DND-41 (cell line): ENCODE data around the gene CDHR2.

Experiments used
- ATAC-seq: fragments of 200-7000 bp; cut with Tn5 transposase; 3 replicates; pipeline ENCODE4 v1.9.1; 2021; ENCODE audit warnings: low read depth; ENCODE audit not compliant: insufficient read depth
- DNase-seq: peaks from one replicate; pipeline ENCODE4 v3.0.0-alpha.2; 2020
- H2AFZ ChIP-seq: 2 replicates; pipeline ENCODE4 v1.6.0; 2012; ENCODE audit warnings: low read depth, low read length
- H3K27ac ChIP-seq: 2 replicates; pipeline ENCODE4 v1.5.1; 2012; ENCODE audit warnings: low read length, inconsistent platforms
- H3K27me3 ChIP-seq: fragments of 200-600 bp; sonication (generic); 2 replicates; pipeline ENCODE4 v1.6.0; 2012; ENCODE audit warnings: low read length, mild to moderate bottlenecking, inconsistent platforms; ENCODE audit not compliant: insufficient read depth, poor library complexity
- H3K36me3 ChIP-seq: 2 replicates; pipeline ENCODE4 v1.5.1; 2012; ENCODE audit warnings: low read length, inconsistent platforms; ENCODE audit not compliant: insufficient read depth
- H3K4me1 ChIP-seq: 2 replicates; pipeline ENCODE4 v1.5.1; 2012; ENCODE audit warnings: mild to moderate bottlenecking, low read length; ENCODE audit not compliant: insufficient read depth
- H3K4me2 ChIP-seq: 2 replicates; pipeline ENCODE4 v1.6.0; 2012; ENCODE audit warnings: mild to moderate bottlenecking, moderate library complexity, low read length, inconsistent platforms; ENCODE audit not compliant: insufficient read depth
- H3K4me3 ChIP-seq, 2 experiments: fragments of 200-600 bp in 1 of 2; shearing (Covaris generic) in 1 of 2; 2 replicates each; pipeline ENCODE4 v1.5.1; 2012 to 2016; ENCODE audit warnings: inconsistent platforms in 2 of 2, low read length in 2 of 2, mild to moderate bottlenecking in 2 of 2, low read depth in 1 of 2, moderate library complexity in 1 of 2
- H3K79me2 ChIP-seq: 2 replicates; pipeline ENCODE4 v1.6.0; 2012; ENCODE audit warnings: low read length, inconsistent platforms; ENCODE audit not compliant: insufficient read depth
- H3K9ac ChIP-seq: 2 replicates; pipeline ENCODE4 v1.6.0; 2012; ENCODE audit warnings: low read depth, mild to moderate bottlenecking, inconsistent platforms, low read length, moderate library complexity
- H3K9me3 ChIP-seq: 2 replicates; pipeline ENCODE4 v1.5.1; 2012; ENCODE audit warnings: low read length, moderate library complexity, mild to moderate bottlenecking, inconsistent platforms; ENCODE audit not compliant: insufficient read depth, severe bottlenecking
- H4K20me1 ChIP-seq: 2 replicates; pipeline ENCODE4 v1.6.0; 2012; ENCODE audit warnings: low read length; ENCODE audit not compliant: insufficient read depth
- EZH2 ChIP-seq: IDR thresholded peaks from 3 replicates; pipeline ENCODE4 v1.6.1; 2012; ENCODE audit warnings: borderline replicate concordance, low read depth, mild to moderate bottlenecking, moderate library complexity, low read length, inconsistent platforms; ENCODE audit not compliant: severe bottlenecking
- TF ChIP-seq, protein P1 (sequence below): IDR thresholded peaks from 2 replicates; pipeline ENCODE4 v1.5.1; 2012; ENCODE audit warnings: borderline replicate concordance, low read length, moderate library complexity, mild to moderate bottlenecking; ENCODE audit not compliant: poor library complexity, severe bottlenecking; ENCODE audit errors: extremely low read depth

Gene CDHR2

DNA sequence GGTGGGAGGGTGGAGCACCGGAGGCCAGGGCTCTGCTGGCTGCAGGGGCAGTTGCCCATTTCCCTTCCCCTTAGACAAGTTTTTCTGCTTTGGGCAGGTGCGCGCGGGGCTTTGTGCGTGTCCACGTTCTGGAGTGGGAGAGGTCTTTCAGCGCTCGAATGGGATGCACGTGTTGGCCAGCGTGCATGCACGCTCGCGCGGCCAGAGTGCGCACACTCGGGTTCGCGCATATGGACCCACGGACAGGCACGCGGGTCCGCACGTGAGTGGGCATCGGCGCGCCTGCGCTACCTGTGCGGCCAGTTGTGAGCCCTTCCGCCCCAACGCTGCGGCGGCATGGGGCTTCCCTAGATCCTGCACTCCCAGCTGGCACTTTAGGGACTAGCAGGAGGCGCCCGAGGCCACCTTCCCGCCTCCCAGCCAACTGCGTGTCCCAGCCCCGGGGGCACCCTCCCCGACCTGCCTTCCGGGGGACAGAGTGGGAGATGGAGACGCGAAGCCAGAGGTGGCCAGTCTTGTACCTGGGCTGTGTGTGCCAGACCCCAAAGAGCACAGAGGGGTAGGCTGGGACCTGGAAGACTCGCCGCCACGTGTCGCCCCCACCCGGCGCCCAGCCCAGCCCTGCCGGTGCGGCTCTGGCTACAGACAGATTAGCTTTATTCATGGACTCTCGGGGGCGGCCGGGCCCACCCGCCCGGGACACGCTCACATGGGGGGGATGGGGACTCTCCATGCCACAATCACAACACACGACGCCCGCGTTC lies 70.6 kb downstream of the CDHR2 start:
- DNase-seq (no peak), ATAC-seq (no peak)
- Histone ChIP-seq H3K27me3 (no peaks in the 10 kb centered on the region), H3K27ac (no peak overlapping the region), H2AFZ (no peak overlapping the region), H3K36me3 (no peaks in the 10 kb centered on the region), H4K20me1 (no peaks in the 10 kb centered on the region), H3K4me2 (no peak overlapping the region), H3K9ac (no peak overlapping the region), H3K79me2 (no peaks in the 10 kb centered on the region), H3K9me3 (no peaks in the 10 kb centered on the region), H3K4me1 (no peaks in the 10 kb centered on the region), H3K4me3 (no peak overlapping the region)
- TF ChIP-seq, protein P1, sequence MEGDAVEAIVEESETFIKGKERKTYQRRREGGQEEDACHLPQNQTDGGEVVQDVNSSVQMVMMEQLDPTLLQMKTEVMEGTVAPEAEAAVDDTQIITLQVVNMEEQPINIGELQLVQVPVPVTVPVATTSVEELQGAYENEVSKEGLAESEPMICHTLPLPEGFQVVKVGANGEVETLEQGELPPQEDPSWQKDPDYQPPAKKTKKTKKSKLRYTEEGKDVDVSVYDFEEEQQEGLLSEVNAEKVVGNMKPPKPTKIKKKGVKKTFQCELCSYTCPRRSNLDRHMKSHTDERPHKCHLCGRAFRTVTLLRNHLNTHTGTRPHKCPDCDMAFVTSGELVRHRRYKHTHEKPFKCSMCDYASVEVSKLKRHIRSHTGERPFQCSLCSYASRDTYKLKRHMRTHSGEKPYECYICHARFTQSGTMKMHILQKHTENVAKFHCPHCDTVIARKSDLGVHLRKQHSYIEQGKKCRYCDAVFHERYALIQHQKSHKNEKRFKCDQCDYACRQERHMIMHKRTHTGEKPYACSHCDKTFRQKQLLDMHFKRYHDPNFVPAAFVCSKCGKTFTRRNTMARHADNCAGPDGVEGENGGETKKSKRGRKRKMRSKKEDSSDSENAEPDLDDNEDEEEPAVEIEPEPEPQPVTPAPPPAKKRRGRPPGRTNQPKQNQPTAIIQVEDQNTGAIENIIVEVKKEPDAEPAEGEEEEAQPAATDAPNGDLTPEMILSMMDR = no peak
- no peak for TF ChIP-seq EZH2

DNA sequence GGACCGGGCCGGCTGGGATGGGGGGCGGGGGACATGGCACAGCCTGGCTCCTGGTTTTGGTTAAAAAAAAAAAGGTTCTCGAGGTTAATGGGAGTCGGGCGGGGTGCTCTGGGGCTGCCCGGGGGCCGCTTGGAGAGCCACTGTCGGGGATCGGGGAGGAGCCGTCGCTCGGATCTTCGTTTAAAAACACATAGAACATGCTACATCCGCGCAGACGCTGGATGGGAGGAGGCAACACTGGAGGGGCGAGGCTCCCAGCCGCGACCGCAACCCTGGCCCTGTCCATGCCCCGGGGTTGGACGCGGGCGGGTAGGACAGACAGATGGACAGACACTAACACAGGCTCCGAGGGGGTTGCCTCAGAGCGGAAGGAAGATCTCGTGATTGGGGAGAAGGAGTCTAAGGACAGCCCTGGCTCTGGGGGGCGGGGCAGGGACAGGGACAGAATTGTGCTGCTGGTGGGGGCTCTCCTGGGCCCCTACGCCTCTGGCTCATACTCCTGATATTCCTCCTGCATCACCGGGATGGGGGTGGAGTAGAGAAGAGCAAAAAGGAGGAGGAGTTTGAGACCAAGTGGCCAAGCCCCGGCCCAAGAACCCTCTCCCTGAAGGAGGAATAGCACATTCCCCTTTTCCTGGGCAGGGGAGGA lies 71.3 kb downstream of the CDHR2 start:
- H3K36me3 ChIP-seq = no peaks in the 10 kb centered on the region
- no peaks in the 10 kb centered on the region for H4K20me1 ChIP-seq
- no peaks in the 10 kb centered on the region for H3K4me1 ChIP-seq
- no peaks in the 10 kb centered on the region for H3K9me3 ChIP-seq
- DNase-seq = no peak
- no peak for ATAC-seq
- no peak overlapping the region for H3K27ac ChIP-seq
- TF ChIP-seq EZH2 = no peak
- TF ChIP-seq, protein P1 = no peak
- H3K4me2 ChIP-seq = no peak overlapping the region
- H3K27me3 ChIP-seq = no peaks in the 10 kb centered on the region
- H3K79me2 ChIP-seq = no peaks in the 10 kb centered on the region
- no peak overlapping the region for H3K4me3 ChIP-seq
- no peak overlapping the region for H2AFZ ChIP-seq
- H3K9ac ChIP-seq = no peak overlapping the region

DNA sequence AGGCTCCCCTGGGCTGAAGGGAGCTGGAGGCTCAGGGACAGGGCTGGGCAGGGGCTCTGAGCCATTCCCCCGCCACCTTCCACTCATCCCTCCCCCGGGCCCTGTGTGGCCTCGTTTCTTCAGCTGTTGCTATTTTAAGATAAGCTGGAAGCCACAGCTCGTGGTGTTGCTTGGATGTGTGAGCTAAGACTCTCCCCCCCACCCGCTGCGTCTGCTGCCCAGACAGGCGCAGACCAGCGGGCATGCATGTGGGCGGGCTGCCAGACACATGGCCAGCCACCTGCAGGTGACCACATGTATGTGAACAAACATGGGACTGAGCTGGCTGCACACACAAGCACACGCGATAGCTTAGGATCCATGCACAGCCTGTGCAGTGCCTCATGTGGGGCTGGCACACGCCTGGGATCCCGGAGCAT lies 72.5 kb downstream of the CDHR2 start:
- Histone ChIP-seq H3K4me1 (no peaks in the 10 kb centered on the region), H3K79me2 (no peaks in the 10 kb centered on the region), H3K36me3 (no peaks in the 10 kb centered on the region), H4K20me1 (no peaks in the 10 kb centered on the region), H2AFZ (no peak overlapping the region), H3K27me3 (no peaks in the 10 kb centered on the region), H3K9me3 (no peaks in the 10 kb centered on the region), H3K4me3 (no peak overlapping the region), H3K4me2 (no peak overlapping the region), H3K27ac (no peak overlapping the region), H3K9ac (no peak overlapping the region)
- no peak for DNase-seq
- TF ChIP-seq, protein P1 = no peak
- no peak for TF ChIP-seq EZH2
- ATAC-seq = no peak
